ENCODE data around the gene LAMA2. TPM values are rescaled to one million over a fixed set of nuclear protein-coding genes. Genes with fewer than 3 reads are reported as not detected.

The LAMA2 gene
- total and polyA plus RNA-seq, 7 donors = 8.8 to 59.0 (median 27.3) TPM

DNA sequence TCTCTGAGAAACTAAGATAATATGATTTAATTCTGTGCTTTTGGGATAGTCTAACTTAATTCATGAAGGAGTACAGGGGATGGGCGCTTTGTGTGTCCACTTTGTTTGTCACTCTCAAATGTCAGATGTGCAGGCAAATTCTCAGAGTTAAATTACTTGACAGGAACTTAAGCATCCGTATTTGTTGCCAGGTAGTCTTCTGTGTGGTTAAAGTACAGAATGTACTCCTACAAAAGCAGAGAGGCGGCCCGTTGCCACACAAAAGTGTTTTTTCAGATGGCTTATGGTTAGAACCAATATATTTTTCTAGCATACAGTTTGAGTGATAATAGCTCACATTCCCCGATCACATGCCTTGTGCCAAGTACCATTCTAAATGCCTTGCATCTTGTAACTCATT lies 234.4 kb downstream of the LAMA2 start:
- peaks cover 4% of the 10 kb centered on the region for H3K4me1 ChIP-seq
- TF ChIP-seq, protein P1, sequence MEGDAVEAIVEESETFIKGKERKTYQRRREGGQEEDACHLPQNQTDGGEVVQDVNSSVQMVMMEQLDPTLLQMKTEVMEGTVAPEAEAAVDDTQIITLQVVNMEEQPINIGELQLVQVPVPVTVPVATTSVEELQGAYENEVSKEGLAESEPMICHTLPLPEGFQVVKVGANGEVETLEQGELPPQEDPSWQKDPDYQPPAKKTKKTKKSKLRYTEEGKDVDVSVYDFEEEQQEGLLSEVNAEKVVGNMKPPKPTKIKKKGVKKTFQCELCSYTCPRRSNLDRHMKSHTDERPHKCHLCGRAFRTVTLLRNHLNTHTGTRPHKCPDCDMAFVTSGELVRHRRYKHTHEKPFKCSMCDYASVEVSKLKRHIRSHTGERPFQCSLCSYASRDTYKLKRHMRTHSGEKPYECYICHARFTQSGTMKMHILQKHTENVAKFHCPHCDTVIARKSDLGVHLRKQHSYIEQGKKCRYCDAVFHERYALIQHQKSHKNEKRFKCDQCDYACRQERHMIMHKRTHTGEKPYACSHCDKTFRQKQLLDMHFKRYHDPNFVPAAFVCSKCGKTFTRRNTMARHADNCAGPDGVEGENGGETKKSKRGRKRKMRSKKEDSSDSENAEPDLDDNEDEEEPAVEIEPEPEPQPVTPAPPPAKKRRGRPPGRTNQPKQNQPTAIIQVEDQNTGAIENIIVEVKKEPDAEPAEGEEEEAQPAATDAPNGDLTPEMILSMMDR (IDR thresholded peaks at IDR 0.05) = no peak
- H3K27ac ChIP-seq = no peak overlapping the region
- H3K4me3 ChIP-seq = no peak overlapping the region
- no peak for DNase-seq
- 33 to 65% (median 51%) methylated on average over 5 of the region's 5 CpGs for WGBS, 3 donors
- H3K27me3 ChIP-seq (ENCODE audit: insufficient read depth in 3 of 3, low read length in 2 of 3) = no peaks in the 10 kb centered on the region
- intact Hi-C loops (cut with DNase I) = no loop called here
- H3K36me3 ChIP-seq (ENCODE audit: insufficient read depth in 1 of 2, low read depth in 1 of 2) = no peaks in the 10 kb centered on the region
- peak in 1 of 4 donors; percentile 50 for ATAC-seq
- H3K9me3 ChIP-seq = no peaks in the 10 kb centered on the region

DNA sequence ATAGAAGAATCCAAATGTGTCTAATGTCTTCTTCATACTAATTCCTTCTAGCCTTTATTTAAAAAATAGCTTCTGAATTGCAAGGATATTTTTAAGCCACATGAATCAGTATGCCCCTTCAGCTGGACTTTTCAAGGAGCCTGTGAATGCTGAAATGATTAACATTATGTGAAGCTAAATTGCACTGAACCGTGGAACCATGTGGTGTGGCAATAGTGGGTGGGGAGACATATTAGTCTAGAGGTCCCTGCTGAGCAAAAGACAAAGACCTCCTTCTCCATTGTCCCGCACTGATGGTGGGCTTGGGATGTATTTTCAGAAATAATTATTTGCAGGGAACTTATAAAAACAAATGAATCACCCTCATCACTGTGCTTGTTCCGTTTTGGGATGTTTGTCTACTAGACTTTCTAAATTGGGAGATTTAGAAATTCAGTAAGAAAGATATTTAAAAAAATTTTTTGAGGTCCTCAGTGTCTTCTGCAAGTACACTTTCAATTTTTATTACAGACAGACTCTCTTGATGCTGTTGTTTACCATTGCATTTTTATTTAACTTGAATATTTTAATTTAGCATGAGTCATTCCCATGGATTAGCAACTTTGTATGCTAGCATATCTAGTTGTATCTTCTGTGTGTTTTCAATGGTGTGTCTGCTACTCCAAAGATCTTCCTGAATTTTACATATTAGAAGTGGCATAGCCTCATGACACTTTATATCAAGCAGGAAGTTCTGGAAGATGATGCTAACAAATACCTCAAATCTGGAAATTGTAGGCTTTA lies 238.1 kb downstream of the LAMA2 start:
- H3K27ac ChIP-seq = no peak overlapping the region
- H3K4me1 ChIP-seq = peaks cover 4% of the 10 kb centered on the region
- H3K36me3 ChIP-seq (ENCODE audit: insufficient read depth in 1 of 2, low read depth in 1 of 2) = no peaks in the 10 kb centered on the region
- intact Hi-C loops (cut with DNase I) = no loop called here
- no peaks in the 10 kb centered on the region for H3K9me3 ChIP-seq
- no peak overlapping the region for H3K4me3 ChIP-seq
- ATAC-seq (peak in 3 of 4 donors; percentile 47 to 66 (median 50)), DNase-seq (no peak)
- TF ChIP-seq, protein P1 (IDR thresholded peaks at IDR 0.05) = no peak
- H3K27me3 ChIP-seq (ENCODE audit: insufficient read depth in 3 of 3, low read length in 2 of 3) = no peaks in the 10 kb centered on the region
- 40 to 55% (median 43%) methylated on average over 3 of the region's 3 CpGs for WGBS, 3 donors

- Histone ChIP-seq H3K27me3 (ENCODE audit: insufficient read depth in 3 of 3, low read length in 2 of 3) (no peaks in the 10 kb centered on the region), H3K36me3 (ENCODE audit: insufficient read depth in 1 of 2, low read depth in 1 of 2) (no peaks in the 10 kb centered on the region), H3K4me1 (no peaks in the 10 kb centered on the region), H3K9me3 (no peaks in the 10 kb centered on the region), H3K27ac (no peak overlapping the region), H3K4me3 (no peak overlapping the region)
- intact Hi-C loops (cut with DNase I) = no loop called here
- DNase-seq (no peak), ATAC-seq (peak in 1 of 4 donors; percentile 46)
- TF ChIP-seq, protein P1 (IDR thresholded peaks at IDR 0.05) = no peak
- WGBS, 3 donors = 75 to 93% (median 86%) methylated on average over 1 of the region's 1 CpG
These were observed 241.4 kb downstream of the LAMA2 start for GRCh38 chr6:129124347-129124746.

GRCh38 chr6:129130106-129130505 lies 247.2 kb downstream of the LAMA2 start:
- Histone ChIP-seq H3K9me3 (no peaks in the 10 kb centered on the region), H3K27ac (no peak overlapping the region), H3K4me1 (peaks cover 8% of the 10 kb centered on the region), H3K27me3 (ENCODE audit: insufficient read depth in 3 of 3, low read length in 2 of 3) (no peaks in the 10 kb centered on the region), H3K4me3 (no peak overlapping the region), H3K36me3 (ENCODE audit: insufficient read depth in 1 of 2, low read depth in 1 of 2) (no peaks in the 10 kb centered on the region)
- ATAC-seq (no peak), DNase-seq (no peak)
- intact Hi-C loops (cut with DNase I) = no loop called here
- TF ChIP-seq, protein P1 (IDR thresholded peaks at IDR 0.05) = no peak
